HFF-Myc (cell line): ENCODE results near the gene GPR137.
A peak's percentile ranks its signal among the peaks of the same experiment; 100 is the strongest.
"Not testable (repeated sequence)": the region's sequence is repeated elsewhere in the genome, so short reads cannot be mapped to it uniquely, and the experiment has no call there.

Experiments used
- DNase-seq: peaks from one replicate; pipeline ENCODE4 v3.0.0-alpha.2; 2011; ENCODE audit warnings: low read depth; ENCODE audit errors: extremely low read depth
- H3K4me3 ChIP-seq: replicated peaks from 2 replicates; pipeline ENCODE4 v1.5.1; 2011; ENCODE audit warnings: low read depth, mild to moderate bottlenecking, control low read depth, low read length
- CTCF ChIP-seq: IDR thresholded peaks from 2 replicates; pipeline ENCODE4 v1.5.1; 2012; ENCODE audit warnings: mild to moderate bottlenecking, low read depth, low read length, control low read depth; ENCODE audit errors: missing control alignments

GPR137 gene

GRCh38 chr11:64323373-64323772 lies 37.7 kb downstream of the GPR137 start:
- no peak for DNase-seq
- H3K4me3 ChIP-seq: no peak overlapping the region
- no peak for TF ChIP-seq CTCF

GRCh38 chr11:64323984-64324383 lies 38.3 kb downstream of the GPR137 start:
- not testable (repeated sequence) for H3K4me3 ChIP-seq, DNase-seq

- H3K4me3 ChIP-seq: no peak overlapping the region
- no peak for TF ChIP-seq CTCF
- DNase-seq: no peak
Measured at GRCh38 chr11:64324692-64325469, 39.2 kb downstream of the GPR137 start.

GRCh38 chr11:64327375-64327774 lies 41.7 kb downstream of the GPR137 start:
- no peak for TF ChIP-seq CTCF
- no peak for DNase-seq
- no peak overlapping the region for H3K4me3 ChIP-seq

GRCh38 chr11:64327993-64328392 lies 42.3 kb downstream of the GPR137 start:
- H3K4me3 ChIP-seq: no peak overlapping the region
- DNase-seq: no peak
- TF ChIP-seq CTCF: no peak

GRCh38 chr11:64330888-64331287 lies 45.2 kb downstream of the GPR137 start:
- no peak for TF ChIP-seq CTCF
- DNase-seq: no peak
- H3K4me3 ChIP-seq: no peak overlapping the region

- no peak overlapping the region for H3K4me3 ChIP-seq
- peak; percentile 60 for DNase-seq
- TF ChIP-seq CTCF: peak; percentile 77
Measured at GRCh38 chr11:64331569-64332371, 46.1 kb downstream of the GPR137 start.
